Dedifferentiated amniotic fluid mesenchymal stem cell (primary cell): Measurements from ENCODE around the gene COL6A1.

ENCODE experiments used
- DNase-seq: peaks from one replicate; pipeline ENCODE4 v3.0.0-alpha.2; 2016; ENCODE audit errors: extremely low spot score

COL6A1 gene

DNA sequence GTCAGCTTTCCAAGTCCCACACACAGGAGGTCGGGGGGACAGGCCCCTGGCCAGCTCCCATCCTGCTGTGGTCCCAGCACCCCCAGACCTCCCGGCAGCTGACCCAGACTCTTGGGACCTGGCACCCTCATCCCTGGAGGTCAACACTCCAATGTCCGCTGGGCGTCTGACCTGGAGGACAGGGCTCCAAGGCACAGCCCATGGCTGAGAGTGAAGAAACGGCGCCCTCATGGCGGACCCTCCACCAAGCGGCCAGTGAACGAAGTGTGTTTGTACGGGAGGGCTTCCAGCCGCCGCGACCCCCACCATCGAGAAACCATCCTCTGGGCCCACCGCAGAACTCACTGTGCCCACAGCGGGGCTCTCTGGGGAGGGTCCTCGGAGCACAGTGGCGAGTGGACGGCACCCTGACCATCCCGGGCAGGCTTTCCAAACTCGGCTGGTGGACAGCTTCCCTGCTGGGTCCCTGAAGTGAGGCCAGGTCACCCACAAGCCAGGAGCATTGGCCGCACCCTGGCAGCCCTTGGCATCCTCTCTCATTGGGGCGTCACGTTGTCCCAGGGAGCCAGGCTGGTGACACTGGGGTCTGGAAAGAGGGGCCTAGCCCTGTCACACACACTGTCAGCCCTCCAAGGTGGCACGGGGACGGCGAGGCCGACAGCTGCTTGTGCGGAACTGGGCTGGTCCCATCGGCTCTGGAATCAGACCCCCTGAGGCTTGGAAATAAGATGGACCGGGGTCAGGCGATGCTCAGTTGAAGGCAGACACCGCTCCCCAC, 68.5 kb downstream of the COL6A1 start:
- no peak for DNase-seq

DNA sequence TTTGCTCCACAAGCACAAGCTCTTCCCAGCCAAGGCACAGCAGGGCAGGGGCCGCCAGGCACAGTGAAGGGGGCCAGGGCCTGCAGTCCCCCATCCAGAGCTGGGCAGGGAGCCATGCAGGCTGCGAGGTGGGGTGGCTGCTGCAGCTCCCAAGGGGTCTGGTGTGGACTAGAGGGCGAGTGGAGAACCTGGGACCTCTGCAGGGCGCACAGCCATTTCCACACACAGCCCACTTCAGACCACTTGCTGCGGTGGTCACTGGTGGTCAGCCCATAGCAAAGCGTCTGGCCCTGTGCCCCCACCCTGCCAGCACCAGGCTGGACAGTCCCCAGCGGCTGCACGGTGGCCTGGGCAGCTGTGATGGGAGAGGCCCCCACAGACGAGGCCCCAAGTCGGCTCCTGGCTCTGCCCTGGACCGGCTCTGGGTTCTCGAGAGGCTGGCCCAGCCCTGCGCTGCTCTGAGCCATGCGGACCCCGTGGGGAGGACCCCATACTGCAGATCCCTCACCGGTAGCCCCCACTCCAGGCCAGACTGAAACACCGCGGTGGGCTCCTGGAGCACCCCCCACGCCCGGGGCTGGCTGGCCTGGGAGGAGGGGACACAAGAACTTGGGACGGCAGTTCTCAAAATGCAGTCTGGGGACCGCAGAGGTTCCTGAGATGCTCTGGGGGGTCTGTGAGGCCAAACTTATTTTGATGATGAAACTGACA, 69.3 kb downstream of the COL6A1 start:
- no peak for DNase-seq

DNA sequence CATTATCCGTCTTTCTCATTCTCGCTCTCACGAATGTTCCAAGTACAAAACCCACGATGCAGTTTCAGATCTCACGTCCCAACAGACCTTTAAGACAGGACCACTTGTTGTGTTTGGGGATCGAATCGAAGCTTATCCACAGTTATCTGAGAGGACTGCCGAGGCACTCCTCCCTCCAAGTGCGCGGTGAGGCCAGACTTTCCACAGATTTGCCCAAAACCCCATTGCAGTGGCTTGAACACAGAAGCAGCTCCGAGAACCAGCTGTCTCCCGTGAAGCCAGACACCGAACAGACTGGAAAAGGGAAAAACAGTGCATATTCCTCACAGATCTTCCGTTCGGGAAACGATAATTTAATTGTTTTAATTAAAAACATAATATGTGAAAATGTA, 69.8 kb downstream of the COL6A1 start:
- DNase-seq = no peak

- DNase-seq = no peak
These were observed 70.5 kb downstream of the COL6A1 start for GRCh38 chr21:46051821-46052675.

GRCh38 chr21:46052703-46053651, 71.4 kb downstream of the COL6A1 start:
- DNase-seq = no peak

GRCh38 chr21:46054031-46054430, 72.5 kb downstream of the COL6A1 start:
- DNase-seq = no peak

DNA sequence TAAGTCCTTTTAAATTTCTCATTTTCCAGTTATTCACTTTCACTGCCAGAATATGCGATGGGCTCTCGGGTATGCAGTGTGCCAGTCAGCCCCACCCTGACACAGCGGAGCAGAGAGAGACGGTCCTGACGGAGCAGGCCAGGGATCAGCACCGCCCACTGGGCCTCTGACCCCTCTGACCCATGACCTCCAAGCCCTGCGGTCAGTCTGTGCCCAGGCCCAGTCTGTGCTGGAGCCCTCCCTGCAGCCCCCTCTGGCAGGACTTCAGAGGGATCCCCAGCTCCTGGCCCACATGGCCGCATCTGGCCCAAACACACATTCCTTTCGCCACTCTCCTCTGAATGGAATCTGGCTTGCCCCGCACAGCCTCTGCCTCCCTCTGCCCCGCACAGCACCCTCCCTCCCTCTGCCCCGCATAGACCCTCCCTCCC, 72.9 kb downstream of the COL6A1 start:
- DNase-seq = no peak
